Endothelial cell (in vitro differentiated cells): ENCODE measurements around the gene BBLN. TPM values are rescaled to one million over a fixed set of nuclear protein-coding genes. Genes with fewer than 3 reads are reported as not detected.

ENCODE experiments used
- DNase-seq: peaks from one replicate; pipeline ENCODE4 v3.0.0; 2021; ENCODE audit warnings: low spot score
- H3K27ac Mint-ChIP-seq: one replicate; pipeline ENCODE4 v1.8.0; 2021; ENCODE audit warnings: mixed read lengths, inconsistent platforms; ENCODE audit not compliant: unreplicated experiment
- H3K27me3 Mint-ChIP-seq: one replicate; pipeline ENCODE4 v1.8.0; 2021; ENCODE audit warnings: mild to moderate bottlenecking, moderate library complexity, mixed read lengths, inconsistent platforms; ENCODE audit not compliant: unreplicated experiment
- H3K36me3 Mint-ChIP-seq: one replicate; pipeline ENCODE4 v1.8.0; 2021; ENCODE audit warnings: mild to moderate bottlenecking, low read depth, mixed read lengths, inconsistent platforms; ENCODE audit not compliant: unreplicated experiment
- H3K4me1 Mint-ChIP-seq: one replicate; pipeline ENCODE4 v1.8.0; 2021; ENCODE audit warnings: mild to moderate bottlenecking, mixed read lengths, inconsistent platforms; ENCODE audit not compliant: unreplicated experiment
- H3K4me3 Mint-ChIP-seq: one replicate; pipeline ENCODE4 v1.8.0; 2021; ENCODE audit warnings: mild to moderate bottlenecking, mixed read lengths, inconsistent platforms; ENCODE audit not compliant: unreplicated experiment
- H3K9me3 Mint-ChIP-seq: one replicate; pipeline ENCODE4 v1.8.0; 2021; ENCODE audit warnings: mixed read lengths, inconsistent platforms; ENCODE audit not compliant: unreplicated experiment
- CTCF ChIP-seq: fragments of 200-600 bp; sonication (generic); IDR thresholded peaks from one replicate; pipeline ENCODE4 v1.5.0; 2021; ENCODE audit warnings: antibody characterized with exemption; ENCODE audit not compliant: unreplicated experiment
- total RNA-seq: library from RNA; stranded (reverse); fragmentation: NEBNext Ultra II Directional; extraction: Animal tissue kit (Norgen Biotek cat#: 25700); gene quantifications from one replicate; pipeline ENCODE4 v1.2.1, GENCODE V29; 2021; ENCODE audit not compliant: unreplicated experiment

The BBLN gene
- total RNA-seq, 1 donor from 2014 or later: 62.1 TPM

DNA sequence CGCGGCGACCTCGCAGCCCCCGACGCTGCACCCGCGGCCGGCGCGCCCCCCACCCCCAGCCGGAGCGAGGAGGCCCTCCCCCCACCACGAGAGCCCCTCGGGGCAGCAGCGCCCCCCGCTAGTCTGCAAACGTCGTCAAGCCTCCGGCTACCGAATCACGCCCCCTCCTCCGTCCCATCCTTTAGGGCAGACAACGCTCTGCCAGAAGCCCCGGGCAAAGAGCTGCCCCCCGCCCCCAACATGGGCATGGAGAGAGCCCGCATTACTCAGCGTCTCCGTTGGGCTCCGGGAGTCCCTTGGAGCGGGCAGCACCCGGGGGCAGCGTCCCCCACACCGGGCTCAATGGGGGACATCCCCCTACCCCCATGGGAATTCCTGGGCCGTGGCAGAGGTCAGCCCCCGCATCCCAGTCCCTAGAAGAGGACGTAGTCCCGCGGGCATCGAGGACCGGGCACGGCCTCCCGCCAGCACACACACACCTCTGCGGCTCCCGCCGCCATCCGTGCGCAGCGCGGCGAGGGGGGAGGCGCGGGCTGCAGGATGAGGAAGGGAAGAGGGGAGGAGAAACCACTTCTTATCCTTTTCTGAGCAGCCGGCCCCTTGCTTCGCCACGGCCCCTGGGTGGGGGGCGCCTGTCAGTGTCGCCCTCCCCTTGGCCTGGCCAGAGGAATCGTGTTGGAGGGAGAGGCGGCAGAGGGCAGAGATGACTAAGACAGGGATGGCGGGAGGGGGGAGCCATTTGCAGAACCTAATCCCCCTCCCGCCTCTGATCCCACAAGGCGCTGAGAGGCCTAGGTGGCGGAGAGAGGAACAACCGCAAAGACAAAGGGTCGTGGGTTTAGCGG, 43.9 kb downstream of the BBLN start:
- Mint-ChIP-seq H3K27ac (no peak overlapping the region), H3K27me3 (peaks cover 17% of the 10 kb centered on the region)

GRCh38 chr9:128204858-128205257, 44.8 kb downstream of the BBLN start:
- DNase-seq: no peak
- Mint-ChIP-seq H3K4me1 (peaks cover 16% of the 10 kb centered on the region), H3K9me3 (no peaks in the 10 kb centered on the region), H3K27ac (no peak overlapping the region), H3K36me3 (peaks cover 10% of the 10 kb centered on the region), H3K27me3 (peaks cover 17% of the 10 kb centered on the region), H3K4me3 (no peak overlapping the region)
- TF ChIP-seq CTCF: no peak

More for the DNA sequence above, 43.9 kb downstream of the BBLN start:
- H3K4me1 Mint-ChIP-seq: peaks cover 16% of the 10 kb centered on the region
- H3K4me3 Mint-ChIP-seq: no peak overlapping the region
- H3K9me3 Mint-ChIP-seq: no peaks in the 10 kb centered on the region
- DNase-seq: peak; percentile 22
- no peak for TF ChIP-seq CTCF
- H3K36me3 Mint-ChIP-seq: peaks cover 10% of the 10 kb centered on the region

DNA sequence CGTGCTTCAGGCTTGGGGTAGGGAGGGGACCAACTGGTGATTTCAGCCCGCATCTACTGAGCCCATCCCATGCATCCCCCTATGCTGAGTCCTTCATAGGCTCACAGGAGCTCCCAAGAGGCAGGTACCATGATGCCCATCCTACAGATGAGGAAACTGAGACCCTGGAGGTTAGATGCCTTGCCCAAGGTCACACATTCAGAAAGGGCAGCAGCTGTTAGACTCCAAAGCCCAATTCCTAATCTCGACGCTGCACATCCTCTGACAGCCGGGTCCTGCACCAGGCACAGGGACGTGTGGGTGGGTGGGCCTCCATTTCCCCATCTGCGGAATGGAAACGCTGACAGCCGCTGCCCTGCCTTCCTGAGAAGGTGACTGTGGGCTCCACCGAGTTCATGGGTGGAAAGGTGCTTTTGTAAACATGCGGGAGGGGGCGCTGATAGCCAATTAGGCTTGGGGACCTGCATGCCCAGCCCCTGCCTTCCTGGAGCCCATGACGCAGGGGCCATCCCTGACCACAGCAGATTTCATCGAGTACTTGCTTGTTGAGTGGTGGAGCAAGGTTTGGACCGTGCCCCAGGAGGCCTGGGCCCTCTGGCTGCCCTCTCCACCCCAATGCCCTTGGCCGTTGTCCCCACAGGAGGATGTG, 45.4 kb downstream of the BBLN start:
- DNase-seq: no peak
- H3K4me3 Mint-ChIP-seq: no peak overlapping the region
- no peaks in the 10 kb centered on the region for H3K9me3 Mint-ChIP-seq
- H3K36me3 Mint-ChIP-seq: peaks cover 10% of the 10 kb centered on the region
- peaks cover 17% of the 10 kb centered on the region for H3K27me3 Mint-ChIP-seq
- no peak for TF ChIP-seq CTCF
- peaks cover 16% of the 10 kb centered on the region for H3K4me1 Mint-ChIP-seq
- no peak overlapping the region for H3K27ac Mint-ChIP-seq

DNA sequence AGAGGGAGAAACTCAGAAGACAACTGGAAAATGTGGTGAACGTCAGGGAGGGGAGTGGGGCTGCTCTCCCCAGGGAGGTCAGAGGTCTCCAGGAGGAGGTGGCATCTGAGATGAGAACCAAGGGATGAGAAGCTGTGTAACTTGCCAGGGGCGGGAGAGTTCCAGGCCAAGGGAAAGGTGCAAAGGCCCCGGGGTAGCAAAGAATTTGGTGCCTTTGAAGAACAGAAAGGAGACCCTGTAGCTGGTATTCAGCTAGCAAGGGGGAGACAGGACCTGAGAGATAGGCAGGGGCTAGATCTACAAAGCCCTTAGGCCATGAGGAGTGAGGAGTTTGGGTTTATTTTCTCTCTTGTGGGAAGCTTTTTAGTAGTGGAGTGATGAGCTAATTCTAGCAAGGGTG, 46.4 kb downstream of the BBLN start:
- H3K27ac Mint-ChIP-seq: no peak overlapping the region
- no peaks in the 10 kb centered on the region for H3K9me3 Mint-ChIP-seq
- DNase-seq: no peak
- no peak overlapping the region for H3K4me3 Mint-ChIP-seq
- H3K4me1 Mint-ChIP-seq: peaks cover 16% of the 10 kb centered on the region
- TF ChIP-seq CTCF: no peak
- peaks cover 19% of the 10 kb centered on the region for H3K27me3 Mint-ChIP-seq
- H3K36me3 Mint-ChIP-seq: peaks cover 10% of the 10 kb centered on the region
